Measurements from ENCODE around the gene PTPRN2.

PTPRN2 gene

GRCh38 chr7:157854066-157854891 is 733.3 kb downstream of the PTPRN2 start:
- no peak for TF ChIP-seq CTCF (IDR thresholded peaks at IDR 0.05; ENCODE audit: low read depth, low read length)
- no peak overlapping the region for H3K4me3 ChIP-seq (ENCODE audit: low read depth, low read length)

- no peak overlapping the region for H3K4me3 ChIP-seq (ENCODE audit: low read depth, low read length)
- TF ChIP-seq CTCF (IDR thresholded peaks at IDR 0.05; ENCODE audit: low read depth, low read length) = no peak
Measured at GRCh38 chr7:157853789-157854065, 733.9 kb downstream of the PTPRN2 start.

- no peak for TF ChIP-seq CTCF (IDR thresholded peaks at IDR 0.05; ENCODE audit: low read depth, low read length)
- no peak overlapping the region for H3K4me3 ChIP-seq (ENCODE audit: low read depth, low read length)
Measured at GRCh38 chr7:157853076-157853788, 734.4 kb downstream of the PTPRN2 start.

- no peak overlapping the region for H3K4me3 ChIP-seq (ENCODE audit: low read depth, low read length)
- no peak for TF ChIP-seq CTCF (IDR thresholded peaks at IDR 0.05; ENCODE audit: low read depth, low read length)
Measured at GRCh38 chr7:157851501-157852067, 736.0 kb downstream of the PTPRN2 start.

GRCh38 chr7:157850481-157851444 is 736.9 kb downstream of the PTPRN2 start:
- H3K4me3 ChIP-seq (ENCODE audit: low read depth, low read length) = no peak overlapping the region
- TF ChIP-seq CTCF (IDR thresholded peaks at IDR 0.05; ENCODE audit: low read depth, low read length) = no peak

- no peak for TF ChIP-seq CTCF (IDR thresholded peaks at IDR 0.05; ENCODE audit: low read depth, low read length)
- no peak overlapping the region for H3K4me3 ChIP-seq (ENCODE audit: low read depth, low read length)
Measured at GRCh38 chr7:157849726-157850125, 737.9 kb downstream of the PTPRN2 start.

Data from WI38 (cell line).